Uterus (tissue), 4 donors: ENCODE results near the gene SMCO4. TPM values are rescaled to one million over a fixed set of nuclear protein-coding genes. Genes with fewer than 3 reads are reported as not detected.

Experiments used
- DNase-seq, 2 donors: peaks; one replicate each; pipeline ENCODE4 v3.0.0-alpha.2; 2019 to 2020
- H3K27ac ChIP-seq, 2 donors: fragments of 200-600 bp; sonication (generic); 1 replicate in 1 of 2; 2 replicates in 1 of 2; pipeline ENCODE4 v1.5.1; 2016 to 2018
- H3K27me3 ChIP-seq, 2 donors: fragments of 200-600 bp; sonication (generic); one replicate each; pipeline ENCODE4 v1.5.1; 2018 to 2019; ENCODE audit warnings: control low read depth in 1 of 2
- H3K36me3 ChIP-seq, 2 donors: fragments of 200-600 bp; sonication (generic); one replicate each; pipeline ENCODE4 v1.5.1; 2019; ENCODE audit warnings: control low read depth in 1 of 2
- H3K4me1 ChIP-seq, 2 donors: fragments of 200-600 bp; sonication (generic); one replicate each; pipeline ENCODE4 v1.5.1; 2018 to 2019; ENCODE audit warnings: control low read depth in 1 of 2
- H3K4me3 ChIP-seq, 2 donors: fragments of 200-600 bp; sonication (generic); 1 replicate in 1 of 2; 2 replicates in 1 of 2; pipeline ENCODE4 v1.5.1; 2018 to 2019; ENCODE audit warnings: mild to moderate bottlenecking in 1 of 2
- H3K9me3 ChIP-seq, 2 donors: fragments of 200-600 bp; sonication (generic); one replicate each; pipeline ENCODE4 v1.5.1; 2019; ENCODE audit warnings: control low read depth in 1 of 2
- CTCF ChIP-seq, 4 experiments: fragments of 200-600 bp in 2 of 4; fragments of 450-650 bp in 2 of 4; sonication (generic) in 2 of 4; IDR thresholded peaks; one replicate each; pipeline ENCODE4 v1.5.1; 2016 to 2019; ENCODE audit warnings: antibody characterized with exemption in 4 of 4, mild to moderate bottlenecking in 2 of 4, moderate library complexity in 1 of 4
- POLR2A ChIP-seq, 2 donors: fragments of 450-650 bp; IDR thresholded peaks; one replicate each; pipeline ENCODE4 v1.6.1; 2016; ENCODE audit warnings: antibody characterized with exemption in 2 of 2, mild to moderate bottlenecking in 1 of 2, moderate library complexity in 1 of 2
- intact Hi-C: fragments of 100-400 bp; cut with DNase I; formaldehyde crosslinking; loops from one replicate; pipeline ENCODE4 v1.15.1; 2023; ENCODE audit warnings: low total_unique reads
- total RNA-seq, 4 donors: library from RNA; depleted of rRNA in 3 of 4; stranded (reverse); fragments of >200 nt in 3 of 4; gene quantifications; one replicate each; pipeline versions ENCODE4 v1.1.0 to v1.2.4, GENCODE V29; 2014 to 2023
- donor health status: DM: yes; HTN: yes; CAD: no.

The SMCO4 gene
- total RNA-seq, 4 donors from 2014 or later: 7.2 to 30.0 (median 17.7) TPM

GRCh38 chr11:93548679-93549319 is 5.6 kb upstream of the SMCO4 start:
- no peak overlapping the region for H3K4me3 ChIP-seq
- H3K9me3 ChIP-seq: no peaks in the 10 kb centered on the region
- no peak for DNase-seq
- TF ChIP-seq POLR2A (IDR thresholded peaks at IDR 0.05) (no peak), CTCF (IDR thresholded peaks at IDR 0.05) (no peak)
- no peaks in the 10 kb centered on the region for H3K36me3 ChIP-seq
- H3K4me1 ChIP-seq: no peaks in the 10 kb centered on the region
- H3K27ac ChIP-seq: no peak overlapping the region
- intact Hi-C loops: no loop called here
- H3K27me3 ChIP-seq: no peaks in the 10 kb centered on the region

DNA sequence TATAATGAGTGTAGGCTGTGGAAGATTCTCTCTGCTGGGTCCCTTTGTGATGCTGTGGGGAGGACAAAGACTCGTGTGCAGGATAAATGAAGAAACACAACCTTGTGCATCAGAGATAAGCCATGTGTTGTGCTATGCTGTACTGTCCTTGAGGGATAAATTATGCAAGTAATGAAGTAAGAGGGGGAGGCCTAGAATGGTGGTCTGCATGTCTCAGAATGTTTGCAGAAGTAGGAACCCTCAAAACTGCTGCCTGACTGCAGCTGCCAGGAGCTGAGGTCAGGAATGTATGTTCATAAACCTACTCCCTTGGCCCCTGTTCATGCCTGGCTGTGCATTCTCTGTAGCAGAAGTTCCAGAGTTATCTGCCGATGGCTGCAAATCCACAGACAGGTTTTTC is 4.6 kb upstream of the SMCO4 start:
- Histone ChIP-seq H3K27me3 (no peaks in the 10 kb centered on the region), H3K36me3 (no peaks in the 10 kb centered on the region), H3K4me3 (no peak overlapping the region), H3K9me3 (no peaks in the 10 kb centered on the region), H3K4me1 (no peaks in the 10 kb centered on the region), H3K27ac (no peak overlapping the region)
- no peak for DNase-seq
- TF ChIP-seq CTCF (IDR thresholded peaks at IDR 0.05) (no peak), POLR2A (IDR thresholded peaks at IDR 0.05) (no peak)
- intact Hi-C loops: no loop called here

- H3K27me3 ChIP-seq: no peaks in the 10 kb centered on the region
- H3K9me3 ChIP-seq: no peaks in the 10 kb centered on the region
- no peaks in the 10 kb centered on the region for H3K4me1 ChIP-seq
- H3K27ac ChIP-seq: no peak overlapping the region
- H3K4me3 ChIP-seq: no peak overlapping the region
- TF ChIP-seq CTCF (IDR thresholded peaks at IDR 0.05) (no peak), POLR2A (IDR thresholded peaks at IDR 0.05) (no peak)
- intact Hi-C loops: no loop called here
- no peaks in the 10 kb centered on the region for H3K36me3 ChIP-seq
- no peak for DNase-seq
These were observed 3.8 kb upstream of the SMCO4 start for GRCh38 chr11:93547028-93547427.

DNA sequence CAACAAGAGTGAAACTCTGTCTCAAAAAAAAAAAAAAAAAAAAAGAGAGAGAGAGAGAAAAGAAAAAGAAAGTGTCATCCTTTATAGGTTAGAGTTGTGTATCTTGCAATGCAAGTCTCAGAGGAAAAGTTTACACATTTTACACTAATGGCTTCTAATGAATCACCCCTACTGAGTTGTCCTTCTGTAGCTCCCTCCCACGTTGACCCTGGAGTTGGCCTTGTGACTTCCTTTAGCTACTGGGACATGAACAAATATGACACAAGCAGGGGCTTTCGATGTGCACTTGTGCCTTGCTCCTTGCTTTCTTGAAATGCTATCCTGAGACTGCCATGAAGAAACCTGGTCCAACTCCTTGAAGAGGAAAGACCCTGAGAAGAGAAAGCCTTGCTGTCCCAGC is 2.4 kb upstream of the SMCO4 start:
- Histone ChIP-seq H3K27ac (no peak overlapping the region), H3K4me1 (no peaks in the 10 kb centered on the region)
- intact Hi-C loops: no loop called here

GRCh38 chr11:93542811-93543229 is 371 bp downstream of the SMCO4 start:
- peak overlapping the region; percentile 92 to 97 for H3K27ac ChIP-seq
- H3K27me3 ChIP-seq: no peaks in the 10 kb centered on the region
- no peaks in the 10 kb centered on the region for H3K36me3 ChIP-seq
- peak in 1 of 2 donors; percentile 45 for DNase-seq
- no peaks in the 10 kb centered on the region for H3K9me3 ChIP-seq
- no peak for TF ChIP-seq POLR2A (IDR thresholded peaks at IDR 0.05)
- no peak for TF ChIP-seq CTCF (IDR thresholded peaks at IDR 0.05)
- intact Hi-C loops: no loop called here
- peak overlapping the region; percentile 75 to 87 for H3K4me3 ChIP-seq
- H3K4me1 ChIP-seq: no peaks in the 10 kb centered on the region

More for the DNA sequence above, 2.4 kb upstream of the SMCO4 start:
- no peaks in the 10 kb centered on the region for H3K36me3 ChIP-seq
- no peak overlapping the region for H3K4me3 ChIP-seq
- TF ChIP-seq CTCF (IDR thresholded peaks at IDR 0.05): no peak
- H3K27me3 ChIP-seq: no peaks in the 10 kb centered on the region
- H3K9me3 ChIP-seq: no peaks in the 10 kb centered on the region
- DNase-seq: no peak
